GM12892 (cell line): Measurements from ENCODE around the gene WDFY2.

ENCODE experiments used
- POLR2A ChIP-seq: IDR thresholded peaks from 2 replicates; pipeline ENCODE4 v1.6.1; 2011; ENCODE audit warnings: low read depth, low read length, control low read depth
- POLR2AphosphoS5 ChIP-seq: IDR thresholded peaks from 2 replicates; pipeline ENCODE4 v1.6.1; 2011; ENCODE audit warnings: low read depth, low read length, control low read depth
- TAF1 ChIP-seq: IDR thresholded peaks from 2 replicates; pipeline ENCODE4 v1.6.1; 2011; ENCODE audit warnings: low read depth, mild to moderate bottlenecking, control low read depth, low read length, borderline replicate concordance

GRCh38 chr13:51806566-51806965 lies 222.3 kb downstream of the WDFY2 start:
- TF ChIP-seq POLR2A (no peak), POLR2AphosphoS5 (no peak), TAF1 (no peak)
